Smooth muscle cell (in vitro differentiated cells): ENCODE measurements around the gene DIS3L2. TPM values are rescaled to one million over a fixed set of nuclear protein-coding genes. Genes with fewer than 3 reads are reported as not detected.
A peak's percentile ranks its signal among the peaks of the same experiment; 100 is the strongest.

Experiments
- DNase-seq: peaks from one replicate; lab custom pipeline; 2025; ENCODE audit not compliant: unreplicated experiment; lab: John Stamatoyannopoulos, UW
- H2AFZ ChIP-seq: fragments of 200-600 bp; sonication (generic); 2 replicates; pipeline ENCODE4 v1.6.0; 2016; ENCODE audit warnings: antibody characterized with exemption, low read depth, mild to moderate bottlenecking
- H3F3A ChIP-seq: fragments of 200-600 bp; sonication (generic); 2 replicates; pipeline ENCODE4 v1.6.0; 2017; ENCODE audit warnings: antibody characterized with exemption, low read depth
- H3K27ac ChIP-seq: fragments of 200-600 bp; sonication (generic); 2 replicates; pipeline ENCODE4 v1.5.1; 2016; ENCODE audit warnings: low read depth, mild to moderate bottlenecking
- H3K27me3 ChIP-seq: fragments of 200-600 bp; sonication (generic); 2 replicates; pipeline ENCODE4 v1.6.1; 2016; ENCODE audit warnings: low read depth, mild to moderate bottlenecking
- H3K36me3 ChIP-seq: fragments of 200-600 bp; sonication (generic); 2 replicates; pipeline ENCODE4 v1.5.1; 2016; ENCODE audit warnings: low read depth
- H3K4me1 ChIP-seq: fragments of 200-600 bp; sonication (generic); 2 replicates; pipeline ENCODE4 v1.5.1; 2016; ENCODE audit warnings: low read depth
- H3K4me2 ChIP-seq: fragments of 200-600 bp; sonication (generic); 2 replicates; pipeline ENCODE4 v1.6.0; 2016; ENCODE audit warnings: mild to moderate bottlenecking
- H3K4me3 ChIP-seq: fragments of 200-600 bp; sonication (generic); 2 replicates; pipeline ENCODE4 v1.5.1; 2016; ENCODE audit warnings: mild to moderate bottlenecking
- H3K79me2 ChIP-seq: fragments of 200-600 bp; sonication (generic); 2 replicates; pipeline ENCODE4 v1.6.0; 2016; ENCODE audit warnings: low read depth, mild to moderate bottlenecking
- H3K9ac ChIP-seq: fragments of 200-600 bp; sonication (generic); 2 replicates; pipeline ENCODE4 v1.6.0; 2016; ENCODE audit warnings: low read depth
- H3K9me3 ChIP-seq: fragments of 200-600 bp; sonication (generic); replicated peaks from 2 replicates; pipeline ENCODE4 v1.5.1; 2016; ENCODE audit warnings: low read depth
- H4K20me1 ChIP-seq: fragments of 200-600 bp; sonication (generic); 2 replicates; pipeline ENCODE4 v1.6.0; 2016; ENCODE audit warnings: low read depth
- WGBS: methylation state at CpG from one replicate; pipeline ENCODE4 v1.1.7; 2016; ENCODE audit warnings: low lambda C conversion rate; 5-methylcytosine and 5-hydroxymethylcytosine counted together
- polyA plus RNA-seq: library from polyadenylated mRNA; unstranded; fragments of >200 nt; fragmentation: Nextera tagmentation; extraction: Ambion mirVana; gene quantifications from 2 replicates; pipeline ENCODE4 v1.2.1, GENCODE V29; 2016
- total RNA-seq: library from RNA; depleted of rRNA; stranded (reverse); fragments of >200 nt; gene quantifications from 2 replicates; pipeline ENCODE4 v1.2.3, GENCODE V29; 2014
- TF ChIP-seq, protein P1 (sequence below): fragments of 200-600 bp; sonication (generic); IDR thresholded peaks from 2 replicates; pipeline ENCODE4 v1.5.1; 2017; ENCODE audit warnings: borderline replicate concordance, mild to moderate bottlenecking, antibody characterized with exemption; ENCODE audit not compliant: insufficient read depth, poor library complexity, severe bottlenecking

Gene DIS3L2
- total and polyA plus RNA-seq, 2 experiments from 2014 or later, result 11.4 to 25.2 TPM

GRCh38 chr2:232126301-232127099 is 165.0 kb downstream of the DIS3L2 start:
- H3F3A ChIP-seq, result no peaks in the 10 kb centered on the region
- 82% methylated on average over 5 of the region's 5 CpGs for WGBS
- no peak overlapping the region for H3K27ac ChIP-seq
- no peaks in the 10 kb centered on the region for H3K4me1 ChIP-seq
- H3K36me3 ChIP-seq, result no peaks in the 10 kb centered on the region
- H3K4me3 ChIP-seq, result no peak overlapping the region
- H4K20me1 ChIP-seq, result no peaks in the 10 kb centered on the region
- TF ChIP-seq, protein P1, sequence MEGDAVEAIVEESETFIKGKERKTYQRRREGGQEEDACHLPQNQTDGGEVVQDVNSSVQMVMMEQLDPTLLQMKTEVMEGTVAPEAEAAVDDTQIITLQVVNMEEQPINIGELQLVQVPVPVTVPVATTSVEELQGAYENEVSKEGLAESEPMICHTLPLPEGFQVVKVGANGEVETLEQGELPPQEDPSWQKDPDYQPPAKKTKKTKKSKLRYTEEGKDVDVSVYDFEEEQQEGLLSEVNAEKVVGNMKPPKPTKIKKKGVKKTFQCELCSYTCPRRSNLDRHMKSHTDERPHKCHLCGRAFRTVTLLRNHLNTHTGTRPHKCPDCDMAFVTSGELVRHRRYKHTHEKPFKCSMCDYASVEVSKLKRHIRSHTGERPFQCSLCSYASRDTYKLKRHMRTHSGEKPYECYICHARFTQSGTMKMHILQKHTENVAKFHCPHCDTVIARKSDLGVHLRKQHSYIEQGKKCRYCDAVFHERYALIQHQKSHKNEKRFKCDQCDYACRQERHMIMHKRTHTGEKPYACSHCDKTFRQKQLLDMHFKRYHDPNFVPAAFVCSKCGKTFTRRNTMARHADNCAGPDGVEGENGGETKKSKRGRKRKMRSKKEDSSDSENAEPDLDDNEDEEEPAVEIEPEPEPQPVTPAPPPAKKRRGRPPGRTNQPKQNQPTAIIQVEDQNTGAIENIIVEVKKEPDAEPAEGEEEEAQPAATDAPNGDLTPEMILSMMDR, result no peak
- no peaks in the 10 kb centered on the region for H3K27me3 ChIP-seq
- DNase-seq, result no peak
- H3K9ac ChIP-seq, result no peak overlapping the region
- H3K4me2 ChIP-seq, result no peak overlapping the region
- no peaks in the 10 kb centered on the region for H3K9me3 ChIP-seq
- no peak overlapping the region for H2AFZ ChIP-seq
- no peaks in the 10 kb centered on the region for H3K79me2 ChIP-seq

DNA sequence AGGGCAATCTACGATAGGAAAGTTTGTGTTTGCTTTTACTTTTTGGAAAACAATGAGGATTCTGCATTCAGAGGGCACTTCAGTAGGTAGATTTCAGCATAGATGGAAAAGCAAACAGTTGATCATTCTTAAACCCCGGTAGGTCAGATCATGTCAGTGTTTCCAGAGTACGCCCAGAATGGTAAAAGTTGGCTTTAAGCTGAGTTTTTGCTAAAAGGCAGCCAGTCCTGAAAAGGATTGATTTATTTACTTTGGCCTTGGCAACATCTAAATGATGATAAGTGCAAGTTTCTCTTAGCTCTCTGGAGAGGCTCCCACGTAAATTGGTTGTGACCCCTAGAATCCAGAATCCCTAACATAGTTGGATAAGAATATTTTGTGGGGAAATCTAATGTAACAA is 168.0 kb downstream of the DIS3L2 start:
- Histone ChIP-seq H3K79me2 (no peaks in the 10 kb centered on the region), H3K36me3 (no peaks in the 10 kb centered on the region), H3K4me1 (no peaks in the 10 kb centered on the region), H3F3A (no peaks in the 10 kb centered on the region), H4K20me1 (no peaks in the 10 kb centered on the region), H3K9ac (no peak overlapping the region), H3K27me3 (no peaks in the 10 kb centered on the region), H3K27ac (no peak overlapping the region), H2AFZ (no peak overlapping the region), H3K9me3 (no peaks in the 10 kb centered on the region), H3K4me2 (no peak overlapping the region), H3K4me3 (no peak overlapping the region)
- TF ChIP-seq, protein P1, result no peak
- DNase-seq, result no peak
- WGBS, result 92% methylated on average over 4 of the region's 4 CpGs

DNA sequence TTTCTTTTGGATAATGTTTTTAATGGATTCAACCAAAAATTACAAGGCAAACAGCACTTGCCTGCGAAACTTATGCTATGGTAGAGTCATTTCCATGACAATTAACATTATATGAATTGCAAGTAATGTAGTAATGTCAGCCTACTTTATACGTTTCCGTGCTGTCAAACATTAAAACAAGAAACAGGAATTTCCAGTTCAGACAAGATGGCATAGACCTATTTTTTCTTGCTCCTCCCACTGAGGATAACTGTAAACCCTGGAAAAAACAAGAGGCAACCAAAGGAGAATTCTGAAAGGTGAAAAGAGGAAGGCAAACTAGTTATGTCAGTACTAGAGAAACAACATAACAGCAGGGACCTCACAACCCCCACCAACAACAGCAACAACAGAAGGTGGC is 170.7 kb downstream of the DIS3L2 start:
- Histone ChIP-seq H4K20me1 (no peaks in the 10 kb centered on the region), H3K27ac (no peak overlapping the region), H3K27me3 (no peaks in the 10 kb centered on the region), H3K4me1 (no peaks in the 10 kb centered on the region), H3K9me3 (no peaks in the 10 kb centered on the region), H3K4me3 (no peak overlapping the region), H2AFZ (no peak overlapping the region), H3F3A (no peaks in the 10 kb centered on the region), H3K79me2 (no peaks in the 10 kb centered on the region), H3K9ac (no peak overlapping the region), H3K36me3 (peaks cover 2% of the 10 kb centered on the region), H3K4me2 (no peak overlapping the region)
- DNase-seq, result no peak
- TF ChIP-seq, protein P1, result no peak
- WGBS, result 87% methylated on average over 3 of the region's 3 CpGs

DNA sequence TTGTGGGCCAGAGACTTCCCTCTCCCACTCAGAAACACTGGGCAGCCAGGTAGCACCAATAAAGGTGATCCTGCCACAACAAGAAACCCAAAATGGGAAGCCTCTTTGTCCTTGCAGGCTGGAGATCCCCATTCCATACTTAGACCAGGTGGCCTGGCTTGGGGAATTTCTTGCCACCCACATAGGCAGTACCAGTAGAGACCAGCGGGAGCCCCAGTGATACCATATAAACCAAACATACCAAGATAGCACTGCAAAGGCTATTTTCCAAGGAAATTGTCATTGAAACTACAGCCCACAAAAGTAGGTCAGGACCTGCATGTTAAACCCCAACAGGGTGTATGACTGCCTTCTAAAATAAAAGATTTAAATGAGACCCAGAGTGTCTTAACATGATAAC is 171.6 kb downstream of the DIS3L2 start:
- H3K4me1 ChIP-seq, result no peaks in the 10 kb centered on the region
- H3K4me2 ChIP-seq, result no peak overlapping the region
- no peak overlapping the region for H3K4me3 ChIP-seq
- H3K36me3 ChIP-seq, result peaks cover 2% of the 10 kb centered on the region
- no peak for DNase-seq
- TF ChIP-seq, protein P1, result peak; percentile 9
- no peak overlapping the region for H3K27ac ChIP-seq
- H3K9ac ChIP-seq, result no peak overlapping the region
- no peaks in the 10 kb centered on the region for H3K79me2 ChIP-seq
- no peaks in the 10 kb centered on the region for H3K27me3 ChIP-seq
- H3K9me3 ChIP-seq, result no peaks in the 10 kb centered on the region
- no peaks in the 10 kb centered on the region for H3F3A ChIP-seq
- 96% methylated on average over 1 of the region's 1 CpG for WGBS
- H4K20me1 ChIP-seq, result no peaks in the 10 kb centered on the region
- no peak overlapping the region for H2AFZ ChIP-seq
